SU-DHL-6 (cell line): ENCODE data around the gene SCYGR8.

Experiments used
- EZH2phosphoT487 ChIP-seq: fragments of 200-600 bp; sonication (generic), shearing (Covaris generic); conservative IDR thresholded peaks from 2 replicates; pipeline ENCODE4 v1.6.1; 2018; ENCODE audit warnings: mild to moderate bottlenecking, antibody characterized with exemption, low read length, moderate library complexity, mixed read lengths
- TF ChIP-seq, protein P1 (sequence below): fragments of 200-600 bp; sonication (generic); IDR thresholded peaks from one replicate; pipeline ENCODE4 v1.5.1; 2017; ENCODE audit warnings: antibody characterized with exemption, mild to moderate bottlenecking, low read length, moderate library complexity; ENCODE audit not compliant: insufficient read depth, poor library complexity, severe bottlenecking

DNA sequence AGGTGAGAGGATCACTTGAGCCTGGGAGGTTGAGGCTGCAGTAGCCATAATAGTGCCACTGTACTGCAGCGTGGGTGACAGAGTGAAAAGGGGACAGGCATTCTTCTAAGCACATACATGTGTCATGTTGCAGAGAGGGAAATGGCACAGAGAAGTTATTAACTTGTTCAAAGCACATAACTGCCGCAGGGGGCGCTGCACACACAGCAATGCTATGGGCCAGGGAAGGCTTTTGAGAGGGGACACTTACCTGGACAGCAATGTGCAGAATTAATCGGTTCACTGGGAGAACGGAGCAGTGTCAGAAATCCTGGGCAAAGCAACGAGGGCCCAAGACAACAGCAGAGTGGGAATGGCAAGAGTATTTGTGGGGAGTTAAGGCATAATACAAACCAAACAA, 2.4 kb downstream of the SCYGR8 start:
- TF ChIP-seq, protein P1, sequence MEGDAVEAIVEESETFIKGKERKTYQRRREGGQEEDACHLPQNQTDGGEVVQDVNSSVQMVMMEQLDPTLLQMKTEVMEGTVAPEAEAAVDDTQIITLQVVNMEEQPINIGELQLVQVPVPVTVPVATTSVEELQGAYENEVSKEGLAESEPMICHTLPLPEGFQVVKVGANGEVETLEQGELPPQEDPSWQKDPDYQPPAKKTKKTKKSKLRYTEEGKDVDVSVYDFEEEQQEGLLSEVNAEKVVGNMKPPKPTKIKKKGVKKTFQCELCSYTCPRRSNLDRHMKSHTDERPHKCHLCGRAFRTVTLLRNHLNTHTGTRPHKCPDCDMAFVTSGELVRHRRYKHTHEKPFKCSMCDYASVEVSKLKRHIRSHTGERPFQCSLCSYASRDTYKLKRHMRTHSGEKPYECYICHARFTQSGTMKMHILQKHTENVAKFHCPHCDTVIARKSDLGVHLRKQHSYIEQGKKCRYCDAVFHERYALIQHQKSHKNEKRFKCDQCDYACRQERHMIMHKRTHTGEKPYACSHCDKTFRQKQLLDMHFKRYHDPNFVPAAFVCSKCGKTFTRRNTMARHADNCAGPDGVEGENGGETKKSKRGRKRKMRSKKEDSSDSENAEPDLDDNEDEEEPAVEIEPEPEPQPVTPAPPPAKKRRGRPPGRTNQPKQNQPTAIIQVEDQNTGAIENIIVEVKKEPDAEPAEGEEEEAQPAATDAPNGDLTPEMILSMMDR = peak; percentile 34
- TF ChIP-seq EZH2phosphoT487 = no peak
